GM06990 (cell line): ENCODE results near the gene CCSER2.

ENCODE experiments used
- DNase-seq: peaks from one replicate; pipeline ENCODE4 v3.0.0-alpha.2; 2011; ENCODE audit not compliant: insufficient read length; ENCODE audit errors: extremely low read depth
- H3K27me3 ChIP-seq: replicated peaks from 2 replicates; pipeline ENCODE4 v1.6.0; 2011; ENCODE audit warnings: low read length; ENCODE audit not compliant: control insufficient read depth, insufficient read depth
- H3K36me3 ChIP-seq: 2 replicates; pipeline ENCODE4 v1.5.1; 2011; ENCODE audit warnings: low read length; ENCODE audit not compliant: control insufficient read depth, insufficient read depth
- H3K4me3 ChIP-seq: replicated peaks from 2 replicates; pipeline ENCODE4 v1.5.1; 2011; ENCODE audit warnings: low read depth, mild to moderate bottlenecking, control low read depth, low read length
- CTCF ChIP-seq: IDR thresholded peaks from 2 replicates; pipeline ENCODE4 v1.5.1; 2011; ENCODE audit warnings: low read length, control low read depth, mild to moderate bottlenecking, inconsistent platforms; ENCODE audit not compliant: insufficient read depth, poor library complexity, severe bottlenecking

CCSER2 gene

DNA sequence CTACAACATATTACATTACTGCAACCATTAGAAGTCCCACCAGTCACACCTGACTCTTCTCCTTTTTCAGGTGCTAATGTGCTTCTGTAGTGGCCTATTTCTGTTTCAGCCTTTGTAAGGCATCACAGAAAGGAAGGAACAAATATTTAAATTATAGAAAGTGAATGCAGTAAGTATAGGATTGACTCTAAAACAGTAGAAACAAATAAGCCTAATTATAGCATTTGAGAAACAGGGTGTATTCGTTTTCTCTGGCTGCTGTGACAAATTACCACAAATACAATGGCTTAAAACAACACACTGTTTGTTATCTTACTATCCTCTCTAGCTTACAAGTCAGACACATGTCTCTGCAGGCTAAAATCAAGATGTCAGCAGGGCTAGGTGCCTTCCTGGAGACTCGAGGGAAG is 69.4 kb downstream of the CCSER2 start:
- H3K4me3 ChIP-seq: no peak overlapping the region
- no peak for TF ChIP-seq CTCF
- DNase-seq: peak; percentile 7
- no peaks in the 10 kb centered on the region for H3K27me3 ChIP-seq
- no peaks in the 10 kb centered on the region; the same call in 1 of the 2 replicates for H3K36me3 ChIP-seq

GRCh38 chr10:84398696-84399095 is 70.3 kb downstream of the CCSER2 start:
- TF ChIP-seq CTCF: no peak
- DNase-seq: no peak
- Histone ChIP-seq H3K27me3 (no peaks in the 10 kb centered on the region), H3K4me3 (no peak overlapping the region), H3K36me3 (no peaks in the 10 kb centered on the region; the same call in 1 of the 2 replicates)

- TF ChIP-seq CTCF: no peak
- no peak for DNase-seq
- no peaks in the 10 kb centered on the region; the same call in 1 of the 2 replicates for H3K36me3 ChIP-seq
- no peak overlapping the region for H3K4me3 ChIP-seq
- no peaks in the 10 kb centered on the region for H3K27me3 ChIP-seq
Observed at GRCh38 chr10:84401854-84402611, 73.6 kb downstream of the CCSER2 start.

- TF ChIP-seq CTCF: no peak
- Histone ChIP-seq H3K27me3 (no peaks in the 10 kb centered on the region), H3K4me3 (no peak overlapping the region), H3K36me3 (no peaks in the 10 kb centered on the region; the same call in 1 of the 2 replicates)
- DNase-seq: no peak
Observed at GRCh38 chr10:84404783-84405182, 76.4 kb downstream of the CCSER2 start.

DNA sequence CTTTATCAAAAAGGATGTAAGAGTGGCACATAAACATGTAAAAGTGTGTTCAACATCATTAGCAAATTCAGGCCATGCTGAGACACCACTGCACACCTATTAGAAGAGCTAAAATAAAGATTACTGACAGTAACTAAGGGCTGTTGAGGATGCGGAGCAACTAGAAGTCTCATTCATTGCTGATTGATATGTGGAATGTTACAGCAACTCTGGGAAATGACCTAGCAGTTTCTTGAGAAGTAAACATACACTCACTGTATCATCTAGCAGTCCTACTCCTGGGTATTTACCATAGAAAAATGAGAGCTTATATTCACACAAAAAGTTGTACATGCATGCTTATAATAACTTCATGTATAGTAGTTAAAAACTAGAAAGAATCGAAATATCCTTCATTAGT is 77.3 kb downstream of the CCSER2 start:
- no peak overlapping the region for H3K4me3 ChIP-seq
- no peak for TF ChIP-seq CTCF
- no peaks in the 10 kb centered on the region; the same call in 1 of the 2 replicates for H3K36me3 ChIP-seq
- DNase-seq: no peak
- no peaks in the 10 kb centered on the region for H3K27me3 ChIP-seq

- Histone ChIP-seq H3K4me3 (no peak overlapping the region), H3K27me3 (no peaks in the 10 kb centered on the region), H3K36me3 (no peaks in the 10 kb centered on the region; the same call in 1 of the 2 replicates)
- no peak for TF ChIP-seq CTCF
- no peak for DNase-seq
Observed at GRCh38 chr10:84406561-84406960, 78.2 kb downstream of the CCSER2 start.
